ENCODE measurements around the gene CD74. TPM values are rescaled to one million over a fixed set of nuclear protein-coding genes. Genes with fewer than 3 reads are reported as not detected.

Gene CD74
- total and polyA plus RNA-seq, 10 donors: 3,224 to 5,563 (median 4,727) TPM

DNA sequence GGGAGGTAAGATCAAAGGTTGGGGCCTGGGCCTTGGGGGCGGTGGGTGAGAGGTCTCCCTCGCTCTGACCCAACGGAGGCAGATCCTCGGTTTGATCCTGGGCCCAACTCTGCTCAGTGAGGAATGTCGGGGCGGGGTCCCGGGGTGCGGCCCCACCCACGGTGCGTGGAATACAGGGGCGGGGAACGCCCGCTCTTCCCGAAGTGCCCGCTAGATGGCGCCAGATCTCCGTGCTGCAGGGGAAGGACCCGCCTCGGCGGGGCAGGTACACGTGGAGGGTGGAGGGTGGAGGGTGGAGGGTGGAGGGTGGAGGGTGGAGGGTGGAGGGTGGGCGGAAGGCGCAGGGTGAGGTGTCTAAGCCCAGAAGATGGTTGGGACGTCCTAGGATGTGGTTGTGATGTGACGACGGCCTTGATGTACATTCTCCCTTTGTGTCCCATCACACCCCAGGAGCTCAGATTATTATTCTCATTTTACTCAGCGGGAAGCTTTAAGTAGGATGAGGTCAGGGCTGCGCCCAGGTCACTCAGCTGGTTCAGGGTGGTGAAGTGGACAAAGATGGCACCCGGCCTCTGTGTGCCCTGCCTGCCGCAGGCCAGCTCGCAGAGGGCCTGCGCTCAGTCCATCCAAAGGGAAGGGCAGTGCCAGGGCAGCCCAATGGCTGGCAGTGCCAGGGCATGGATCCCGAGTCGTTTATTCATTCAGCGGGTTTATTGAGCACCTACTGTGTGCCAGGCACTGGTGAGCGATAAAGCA is 46.3 kb upstream of the CD74 start:
- Histone ChIP-seq H3K9me3 (no peaks in the 10 kb centered on the region), H3K4me3 (peak overlapping the region in 2 of 8 donors; percentile 19 to 47), H3K27ac (peak overlapping the region in 5 of 8 donors; percentile 45 to 82 (median 62)), H3K27me3 (replicated peaks in 1 of 7) (no peaks in the 10 kb centered on the region), H3K4me1 (peaks cover 7 to 89% (median 59%) of the 10 kb centered on the region in 6 donors), H3K36me3 (no peaks in the 10 kb centered on the region)
- TF ChIP-seq POLR2A (IDR thresholded peaks at IDR 0.05) (no peak), POLR2AphosphoS5 (IDR thresholded peaks at IDR 0.05) (peak; percentile 56 to 70 (median 62))
- TF ChIP-seq, protein P1, sequence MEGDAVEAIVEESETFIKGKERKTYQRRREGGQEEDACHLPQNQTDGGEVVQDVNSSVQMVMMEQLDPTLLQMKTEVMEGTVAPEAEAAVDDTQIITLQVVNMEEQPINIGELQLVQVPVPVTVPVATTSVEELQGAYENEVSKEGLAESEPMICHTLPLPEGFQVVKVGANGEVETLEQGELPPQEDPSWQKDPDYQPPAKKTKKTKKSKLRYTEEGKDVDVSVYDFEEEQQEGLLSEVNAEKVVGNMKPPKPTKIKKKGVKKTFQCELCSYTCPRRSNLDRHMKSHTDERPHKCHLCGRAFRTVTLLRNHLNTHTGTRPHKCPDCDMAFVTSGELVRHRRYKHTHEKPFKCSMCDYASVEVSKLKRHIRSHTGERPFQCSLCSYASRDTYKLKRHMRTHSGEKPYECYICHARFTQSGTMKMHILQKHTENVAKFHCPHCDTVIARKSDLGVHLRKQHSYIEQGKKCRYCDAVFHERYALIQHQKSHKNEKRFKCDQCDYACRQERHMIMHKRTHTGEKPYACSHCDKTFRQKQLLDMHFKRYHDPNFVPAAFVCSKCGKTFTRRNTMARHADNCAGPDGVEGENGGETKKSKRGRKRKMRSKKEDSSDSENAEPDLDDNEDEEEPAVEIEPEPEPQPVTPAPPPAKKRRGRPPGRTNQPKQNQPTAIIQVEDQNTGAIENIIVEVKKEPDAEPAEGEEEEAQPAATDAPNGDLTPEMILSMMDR (IDR thresholded peaks at IDR 0.05 in 8 of 11, conservative IDR thresholded peaks at IDR 0.05 in 3 of 11): peak; percentile 74 to 94 (median 86)
- DNase-seq: peak; percentile 96
- WGBS, 5 donors: 20 to 26% (median 21%) methylated on average over 23 to 36 of the region's 36 CpGs
- intact Hi-C loops (cut with DNase I; ENCODE audit: low total_unique reads): no loop called here

DNA sequence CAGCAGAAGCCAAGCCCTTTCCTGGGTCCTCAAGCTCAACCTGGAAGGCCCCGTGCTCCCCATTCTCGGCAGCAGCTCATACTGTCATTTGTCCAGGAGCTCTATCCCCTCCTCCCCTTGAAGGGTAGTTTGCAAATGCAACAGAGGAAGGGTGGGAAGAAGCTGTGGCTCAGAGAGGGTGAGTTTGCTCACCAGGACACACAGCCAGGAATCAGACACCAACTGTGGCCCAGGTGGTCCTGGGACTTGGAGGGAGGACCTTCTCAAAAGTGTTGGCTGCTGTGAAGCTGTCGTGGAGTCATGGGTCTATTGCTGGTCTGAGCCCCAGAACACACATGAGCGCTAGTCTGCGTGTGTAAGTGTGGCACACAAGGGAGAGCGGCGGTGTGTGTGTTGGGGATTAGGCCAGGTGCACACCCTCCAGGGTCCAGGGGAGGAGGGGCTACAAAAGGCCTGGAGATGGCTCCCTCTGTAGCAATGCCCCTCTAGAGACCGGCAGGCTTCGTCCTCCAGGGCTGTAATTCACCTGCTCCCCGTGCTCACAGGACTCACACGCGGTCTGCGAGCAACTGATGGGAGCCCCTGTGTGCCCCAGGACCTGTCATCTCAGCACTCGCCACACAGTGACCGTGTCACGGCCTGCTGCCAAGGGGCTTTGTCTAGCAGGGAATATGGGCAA is 45.0 kb upstream of the CD74 start:
- Histone ChIP-seq H3K27me3 (replicated peaks in 1 of 7) (no peaks in the 10 kb centered on the region), H3K4me1 (peaks cover 7 to 89% (median 55%) of the 10 kb centered on the region in 6 donors), H3K36me3 (no peaks in the 10 kb centered on the region), H3K4me3 (peak overlapping the region in 1 of 8 donors; percentile 6), H3K9me3 (no peaks in the 10 kb centered on the region), H3K27ac (peak overlapping the region in 6 of 8 donors; percentile 15 to 82 (median 65))
- DNase-seq: no peak
- intact Hi-C loops (cut with DNase I; ENCODE audit: low total_unique reads): no loop called here
- TF ChIP-seq, protein P1 (IDR thresholded peaks at IDR 0.05 in 8 of 11, conservative IDR thresholded peaks at IDR 0.05 in 3 of 11): no peak
- TF ChIP-seq POLR2A (IDR thresholded peaks at IDR 0.05) (no peak), POLR2AphosphoS5 (IDR thresholded peaks at IDR 0.05) (no peak)
- WGBS, 5 donors: 71 to 83% (median 80%) methylated on average over 12 to 16 of the region's 16 CpGs

DNA sequence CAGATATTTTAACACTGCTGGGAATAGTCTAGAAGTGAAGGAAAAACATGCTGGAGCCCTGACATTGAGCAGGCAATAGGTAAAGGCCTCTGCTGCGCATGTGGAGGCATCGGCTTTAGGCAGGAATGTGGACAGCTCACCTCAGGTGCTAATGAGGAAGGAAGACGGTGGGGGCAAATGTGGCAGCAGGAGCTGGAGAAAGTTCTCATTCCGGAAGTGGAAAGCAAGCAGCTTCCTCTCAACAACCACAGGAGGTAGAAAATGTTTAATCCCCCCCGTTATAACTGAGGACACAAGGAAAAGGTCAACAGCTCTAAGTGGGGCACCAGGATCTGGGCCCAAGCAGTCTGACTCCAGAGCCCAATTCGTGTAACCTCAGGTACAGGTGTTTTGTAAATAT is 44.4 kb upstream of the CD74 start:
- no peak for TF ChIP-seq POLR2A (IDR thresholded peaks at IDR 0.05)
- no peak for TF ChIP-seq POLR2AphosphoS5 (IDR thresholded peaks at IDR 0.05)
- TF ChIP-seq, protein P1 (IDR thresholded peaks at IDR 0.05 in 8 of 11, conservative IDR thresholded peaks at IDR 0.05 in 3 of 11): no peak
- Histone ChIP-seq H3K4me1 (peaks cover 7 to 84% (median 52%) of the 10 kb centered on the region in 6 donors), H3K27me3 (replicated peaks in 1 of 7) (no peaks in the 10 kb centered on the region), H3K27ac (peak overlapping the region in 6 of 8 donors; percentile 15 to 82 (median 65)), H3K9me3 (no peaks in the 10 kb centered on the region), H3K4me3 (peak overlapping the region in 1 of 8 donors; percentile 6), H3K36me3 (no peaks in the 10 kb centered on the region)
- 14 to 31% (median 20%) methylated on average over 6 of the region's 6 CpGs for WGBS, 5 donors
- DNase-seq: no peak
- intact Hi-C loops (cut with DNase I; ENCODE audit: low total_unique reads): no loop called here
